IMR-90 (cell line): ENCODE measurements around the gene PADI2. TPM values are rescaled to one million over a fixed set of nuclear protein-coding genes. Genes with fewer than 3 reads are reported as not detected.

Source experiments
- ATAC-seq: fragments of 200-7000 bp; cut with Tn5 transposase; 2 replicates; pipeline ENCODE4 v1.9.1; 2020; ENCODE audit warnings: low read depth, mild to moderate bottlenecking, moderate library complexity
- BruUV-seq: library from RNA; stranded (reverse); fragments of 400-500 nt; replicated peaks from 2 replicates; lab custom pipeline; 2021; lab: Mats Ljungman, UMichigan
- CTCF ChIA-PET: fragments of 300-600 bp; formaldehyde crosslinking; extraction: SDS; loops from one replicate; lab custom pipeline; 2021; ENCODE audit warnings: antibody characterized with exemption; lab: Yijun Ruan, JAX
- POLR2A ChIA-PET: fragments of 300-600 bp; sonication (Branson Sonifier 250); formaldehyde crosslinking; loops from one replicate; lab custom pipeline; 2022; ENCODE audit warnings: antibody characterized with exemption; ENCODE audit not compliant: unreplicated experiment; lab: Charles Lee
- DNase-seq: peaks from one replicate; pipeline ENCODE4 v3.0.0; 2013
- H2AFZ ChIP-seq: replicated peaks from 2 replicates; pipeline ENCODE3; 2013; ENCODE audit warnings: low read length, mild to moderate bottlenecking; ENCODE audit not compliant: poor library complexity
- H2AK5ac ChIP-seq: 2 replicates; pipeline ENCODE4 v1.6.1; 2013; ENCODE audit warnings: low read depth, low read length, inconsistent platforms
- H2AK9ac ChIP-seq: replicated peaks from 2 replicates; pipeline ENCODE3; 2013; ENCODE audit warnings: mild to moderate bottlenecking, low read depth, low read length, moderate library complexity; ENCODE audit not compliant: poor library complexity
- H2BK120ac ChIP-seq: 2 replicates; pipeline ENCODE4 v1.6.1; 2013; ENCODE audit warnings: low read depth, low read length, inconsistent platforms
- H2BK15ac ChIP-seq: 3 replicates; pipeline ENCODE4 v1.6.1; 2013; ENCODE audit warnings: low read depth, low read length, inconsistent platforms
- H2BK20ac ChIP-seq: 2 replicates; pipeline ENCODE4 v1.6.1; 2013; ENCODE audit warnings: low read depth, mild to moderate bottlenecking, inconsistent platforms, low read length, moderate library complexity
- H2BK5ac ChIP-seq: 2 replicates; pipeline ENCODE4 v1.6.1; 2013; ENCODE audit warnings: mild to moderate bottlenecking, low read depth, low read length, inconsistent platforms; ENCODE audit not compliant: poor library complexity, severe bottlenecking
- H3K14ac ChIP-seq: replicated peaks from 2 replicates; pipeline ENCODE4 v1.6.1; 2013; ENCODE audit warnings: low read depth, low read length, inconsistent platforms
- H3K18ac ChIP-seq: 2 replicates; pipeline ENCODE4 v1.6.1; 2013; ENCODE audit warnings: low read depth, low read length, control low read depth
- H3K23ac ChIP-seq: 2 replicates; pipeline ENCODE4 v1.6.1; 2013; ENCODE audit warnings: low read depth, low read length, inconsistent platforms
- H3K27ac ChIP-seq: 2 replicates; pipeline ENCODE4 v1.5.1; 2013; ENCODE audit warnings: mild to moderate bottlenecking, control low read depth, low read length; ENCODE audit not compliant: insufficient read depth
- H3K27me3 ChIP-seq: 2 replicates; pipeline ENCODE4 v1.6.1; 2013; ENCODE audit warnings: low read length; ENCODE audit not compliant: control insufficient read depth, insufficient read depth
- H3K36me3 ChIP-seq: 2 replicates; pipeline ENCODE4 v1.6.1; 2013; ENCODE audit warnings: low read length, mixed read lengths; ENCODE audit not compliant: control insufficient read depth, insufficient read depth
- H3K4ac ChIP-seq: 2 replicates; pipeline ENCODE4 v1.6.1; 2013; ENCODE audit warnings: low read depth, low read length, inconsistent platforms
- H3K4me1 ChIP-seq: 2 replicates; pipeline ENCODE4 v1.6.1; 2013; ENCODE audit warnings: low read length, mixed read lengths; ENCODE audit not compliant: control insufficient read depth, insufficient read depth
- H3K4me2 ChIP-seq: 2 replicates; pipeline ENCODE4 v1.6.1; 2013; ENCODE audit warnings: low read depth, mild to moderate bottlenecking, control low read depth, low read length, moderate library complexity
- H3K4me3 ChIP-seq: 2 replicates; pipeline ENCODE4 v1.5.1; 2013; ENCODE audit warnings: low read depth, mild to moderate bottlenecking, control low read depth, low read length, moderate library complexity; ENCODE audit not compliant: insufficient read depth
- H3K56ac ChIP-seq: 2 replicates; pipeline ENCODE4 v1.6.1; 2013; ENCODE audit warnings: low read length, inconsistent platforms; ENCODE audit not compliant: insufficient read depth; ENCODE audit errors: extremely low read depth
- H3K79me1 ChIP-seq, 2 experiments: 2 replicates each; pipeline ENCODE4 v1.6.1; 2013; ENCODE audit warnings: low read length in 2 of 2, inconsistent platforms in 1 of 2, low read depth in 1 of 2
- H3K9ac ChIP-seq: 2 replicates; pipeline ENCODE4 v1.6.1; 2013; ENCODE audit warnings: low read depth, low read length, control low read depth
- H3K9me1 ChIP-seq: 2 replicates; pipeline ENCODE4 v1.6.1; 2013; ENCODE audit warnings: low read length, inconsistent platforms; ENCODE audit not compliant: insufficient read depth
- H3K9me3 ChIP-seq: 2 replicates; pipeline ENCODE4 v1.6.1; 2013; ENCODE audit warnings: low read length; ENCODE audit not compliant: control insufficient read depth, insufficient read depth
- H4K20me1 ChIP-seq: 2 replicates; pipeline ENCODE4 v1.6.1; 2013; ENCODE audit warnings: low read length, inconsistent platforms; ENCODE audit not compliant: insufficient read depth
- H4K5ac ChIP-seq: 2 replicates; pipeline ENCODE4 v1.6.1; 2013; ENCODE audit warnings: mild to moderate bottlenecking, low read depth, low read length, control low read depth
- H4K8ac ChIP-seq, 2 experiments: 2 replicates each; pipeline ENCODE4 v1.6.1; 2013; ENCODE audit warnings: low read depth in 2 of 2, low read length in 2 of 2, control low read depth in 1 of 2, inconsistent platforms in 1 of 2
- H4K91ac ChIP-seq: 2 replicates; pipeline ENCODE4 v1.6.1; 2013; ENCODE audit warnings: low read depth, low read length, inconsistent platforms; ENCODE audit not compliant: insufficient read depth
- BHLHE40 ChIP-seq: fragments of 150-350 bp; IDR thresholded peaks from 2 replicates; pipeline ENCODE4 v1.6.1; 2016; ENCODE audit warnings: mild to moderate bottlenecking, low read depth, low read length
- WGBS, 2 experiments: methylation state at CpG; one replicate each; pipeline versions ENCODE4 v1.1.5 to v1.1.7; 2013; ENCODE audit warnings: missing lambda C conversion rate in 2 of 2; ENCODE audit not compliant: insufficient read length in 1 of 2; ENCODE audit errors: extremely low coverage in 2 of 2; 5-methylcytosine and 5-hydroxymethylcytosine counted together
- dilution Hi-C: fragments of 300-500 bp; cut with HindIII; formaldehyde crosslinking; loops from one replicate; pipeline ENCODE4 v1.14.3; 2018; ENCODE audit warnings: low sequenced_read_pairs; ENCODE audit not compliant: unreplicated experiment
- in situ Hi-C: fragments of 300-500 bp; cut with MboI; formaldehyde crosslinking; loops from 3 replicates; pipeline ENCODE4 v1.14.3; 2019; ENCODE audit warnings: low sequenced_read_pairs, inconsistent platforms, mixed read lengths
- intact Hi-C: fragments of 100-400 bp; cut with micrococcal nuclease; formaldehyde crosslinking; loops from 2 replicates; pipeline ENCODE4 v1.10.0; 2022
- polyA plus RNA-seq, 3 experiments: library from polyadenylated mRNA; depleted of rRNA; stranded (reverse); fragments of >200 nt; gene quantifications; 2 replicates each; pipeline ENCODE4 v1.2.3, GENCODE V29; 2012; ENCODE audit warnings: low replicate concordance in 1 of 3
- total RNA-seq: library from RNA; depleted of rRNA; stranded (reverse); fragments of >200 nt; gene quantifications from 2 replicates; pipeline ENCODE4 v1.2.3, GENCODE V29; 2012
- TF ChIP-seq, protein P1 (sequence below): conservative IDR thresholded peaks from 2 replicates; pipeline ENCODE4 v1.5.1; 2012; ENCODE audit warnings: mild to moderate bottlenecking, low read depth, low read length, improper control_type of control experiment

Gene PADI2
- total and polyA plus RNA-seq, 2 of the 4 experiments (the other 2 are of a cell fraction): not detected

DNA sequence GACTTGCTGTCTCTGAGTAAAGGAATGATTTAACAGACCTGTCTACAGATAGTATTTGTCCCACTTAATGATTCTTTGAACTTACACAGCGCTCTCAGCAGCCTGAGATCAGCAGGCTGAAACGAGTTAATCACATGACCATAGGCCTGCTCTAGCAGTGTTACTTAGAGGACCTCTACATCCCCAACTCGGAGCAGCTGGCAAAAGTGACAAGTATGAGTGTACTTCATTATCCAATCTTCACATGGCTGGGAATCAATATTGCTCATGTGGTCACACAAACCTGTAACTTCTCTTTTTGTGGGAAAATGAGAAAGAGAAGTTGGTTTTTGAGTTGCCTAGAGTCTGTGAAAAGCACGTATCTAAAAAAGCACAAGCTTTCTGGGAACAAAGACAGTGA lies 96.1 kb downstream of the PADI2 start:
- no CpG with 5 or more reads among the region's 4 CpGs for WGBS, 2 experiments
- H3K14ac ChIP-seq: no peak overlapping the region
- H3K9ac ChIP-seq: no peak overlapping the region
- H3K4me3 ChIP-seq: no peak overlapping the region
- dilution Hi-C loops: no loop called here
- H3K56ac ChIP-seq: no peak overlapping the region
- no peak overlapping the region for H2BK5ac ChIP-seq
- H4K8ac ChIP-seq: no peak overlapping the region
- in situ Hi-C loops: no loop called here
- TF ChIP-seq BHLHE40: no peak
- TF ChIP-seq, protein P1, sequence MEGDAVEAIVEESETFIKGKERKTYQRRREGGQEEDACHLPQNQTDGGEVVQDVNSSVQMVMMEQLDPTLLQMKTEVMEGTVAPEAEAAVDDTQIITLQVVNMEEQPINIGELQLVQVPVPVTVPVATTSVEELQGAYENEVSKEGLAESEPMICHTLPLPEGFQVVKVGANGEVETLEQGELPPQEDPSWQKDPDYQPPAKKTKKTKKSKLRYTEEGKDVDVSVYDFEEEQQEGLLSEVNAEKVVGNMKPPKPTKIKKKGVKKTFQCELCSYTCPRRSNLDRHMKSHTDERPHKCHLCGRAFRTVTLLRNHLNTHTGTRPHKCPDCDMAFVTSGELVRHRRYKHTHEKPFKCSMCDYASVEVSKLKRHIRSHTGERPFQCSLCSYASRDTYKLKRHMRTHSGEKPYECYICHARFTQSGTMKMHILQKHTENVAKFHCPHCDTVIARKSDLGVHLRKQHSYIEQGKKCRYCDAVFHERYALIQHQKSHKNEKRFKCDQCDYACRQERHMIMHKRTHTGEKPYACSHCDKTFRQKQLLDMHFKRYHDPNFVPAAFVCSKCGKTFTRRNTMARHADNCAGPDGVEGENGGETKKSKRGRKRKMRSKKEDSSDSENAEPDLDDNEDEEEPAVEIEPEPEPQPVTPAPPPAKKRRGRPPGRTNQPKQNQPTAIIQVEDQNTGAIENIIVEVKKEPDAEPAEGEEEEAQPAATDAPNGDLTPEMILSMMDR: no peak
- H2AK9ac ChIP-seq: no peak overlapping the region
- no peak overlapping the region for H3K27ac ChIP-seq
- CTCF ChIA-PET: interaction anchor here (1.7 kb wide), 1 partner anchor 9 kb away, joined by 3 read pairs; no protein-coding TSS in a partner anchor
- no peak overlapping the region for H2AK5ac ChIP-seq
- H3K23ac ChIP-seq: no peak overlapping the region
- no peak overlapping the region for H2BK20ac ChIP-seq
- no peak overlapping the region for H4K91ac ChIP-seq
- ATAC-seq (no peak), DNase-seq (no peak)
- no peak overlapping the region for H4K5ac ChIP-seq
- no peak overlapping the region for H2AFZ ChIP-seq
- no peaks in the 10 kb centered on the region for H4K20me1 ChIP-seq
- H3K4me1 ChIP-seq: no peaks in the 10 kb centered on the region
- no peaks in the 10 kb centered on the region for H3K9me3 ChIP-seq
- H3K79me1 ChIP-seq: no peaks in the 10 kb centered on the region; a peak in 1 of 4 replicates
- H3K18ac ChIP-seq: no peak overlapping the region
- H3K9me1 ChIP-seq: no peaks in the 10 kb centered on the region
- no peak overlapping the region for H3K4me2 ChIP-seq
- no peaks in the 10 kb centered on the region for H3K27me3 ChIP-seq
- no peak overlapping the region for H3K4ac ChIP-seq
- no peak overlapping the region for H2BK15ac ChIP-seq
- intact Hi-C loops: no loop called here
- BruUV-seq: no TSS peak
- POLR2A ChIA-PET: no interaction called here
- no peak overlapping the region for H2BK120ac ChIP-seq
- H3K36me3 ChIP-seq: peaks cover 68% of the 10 kb centered on the region
